OCI-LY7 (cell line): ENCODE results near the gene CDON.

Experiments
- EZH2phosphoT487 ChIP-seq: fragments of 200-600 bp; sonication (generic); IDR thresholded peaks from 2 replicates; pipeline ENCODE4 v1.6.1; 2018; ENCODE audit warnings: low read depth, borderline replicate concordance, mild to moderate bottlenecking, mixed run types, antibody characterized with exemption, low read length, moderate library complexity, mixed read lengths
- TF ChIP-seq, protein P1 (sequence below): fragments of 200-600 bp; sonication (generic); conservative IDR thresholded peaks from 2 replicates; pipeline ENCODE4 v1.5.1; 2014; ENCODE audit warnings: mild to moderate bottlenecking, antibody characterized with exemption, low read length, moderate library complexity, mixed read lengths

DNA sequence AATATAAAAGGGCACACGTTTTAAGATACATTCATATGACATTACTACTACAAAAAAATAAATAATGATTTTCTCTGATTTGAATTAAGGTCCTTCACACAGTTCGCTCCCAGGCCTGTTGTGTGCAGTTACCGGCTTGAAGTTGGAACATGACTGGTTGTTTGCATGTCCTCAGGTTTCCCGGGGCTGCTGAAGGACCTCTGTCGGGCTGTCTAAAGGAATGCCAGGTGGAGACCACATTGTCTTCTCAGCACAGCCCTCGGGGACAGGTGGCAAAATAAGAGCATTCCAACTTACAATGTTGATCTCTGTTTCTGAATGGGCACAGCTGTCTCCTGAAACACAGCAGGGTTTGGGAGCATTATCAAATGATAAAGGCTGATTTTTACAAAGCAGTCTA is 101.9 kb downstream of the CDON start:
- TF ChIP-seq, protein P1, sequence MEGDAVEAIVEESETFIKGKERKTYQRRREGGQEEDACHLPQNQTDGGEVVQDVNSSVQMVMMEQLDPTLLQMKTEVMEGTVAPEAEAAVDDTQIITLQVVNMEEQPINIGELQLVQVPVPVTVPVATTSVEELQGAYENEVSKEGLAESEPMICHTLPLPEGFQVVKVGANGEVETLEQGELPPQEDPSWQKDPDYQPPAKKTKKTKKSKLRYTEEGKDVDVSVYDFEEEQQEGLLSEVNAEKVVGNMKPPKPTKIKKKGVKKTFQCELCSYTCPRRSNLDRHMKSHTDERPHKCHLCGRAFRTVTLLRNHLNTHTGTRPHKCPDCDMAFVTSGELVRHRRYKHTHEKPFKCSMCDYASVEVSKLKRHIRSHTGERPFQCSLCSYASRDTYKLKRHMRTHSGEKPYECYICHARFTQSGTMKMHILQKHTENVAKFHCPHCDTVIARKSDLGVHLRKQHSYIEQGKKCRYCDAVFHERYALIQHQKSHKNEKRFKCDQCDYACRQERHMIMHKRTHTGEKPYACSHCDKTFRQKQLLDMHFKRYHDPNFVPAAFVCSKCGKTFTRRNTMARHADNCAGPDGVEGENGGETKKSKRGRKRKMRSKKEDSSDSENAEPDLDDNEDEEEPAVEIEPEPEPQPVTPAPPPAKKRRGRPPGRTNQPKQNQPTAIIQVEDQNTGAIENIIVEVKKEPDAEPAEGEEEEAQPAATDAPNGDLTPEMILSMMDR, result no peak
- no peak for TF ChIP-seq EZH2phosphoT487
